Activated CD4-positive, alpha-beta memory T cell treated with anti-CD3 and anti-CD28 coated beads, Interleukin-2, amount 10 ng/mL, durations not matched to agents 7 days and 5 days (primary cell): ENCODE measurements around the gene RBM12. TPM values are rescaled to one million over a fixed set of nuclear protein-coding genes. Genes with fewer than 3 reads are reported as not detected.
A peak's percentile ranks its signal among the peaks of the same experiment; 100 is the strongest.

Experiments used
- CTCF ChIA-PET: fragments of 350-600 bp; sonication (Branson Sonifier 250); formaldehyde crosslinking; loops from one replicate; lab custom pipeline; 2021; ENCODE audit warnings: antibody characterized with exemption, inconsistent platforms; lab: Charles Lee
- POLR2A ChIA-PET: fragments of 350-600 bp; sonication (Branson Sonifier 250); formaldehyde crosslinking; loops from one replicate; lab custom pipeline; 2021; ENCODE audit warnings: antibody characterized with exemption; lab: Charles Lee
- DNase-seq: peaks from one replicate; pipeline ENCODE4 v3.0.0-alpha.2; 2020
- H3K27ac Mint-ChIP-seq: one replicate; pipeline ENCODE4 v1.8.0; 2021; ENCODE audit warnings: mild to moderate bottlenecking, mixed read lengths
- H3K27me3 Mint-ChIP-seq: one replicate; pipeline ENCODE4 v1.8.0; 2021; ENCODE audit warnings: mixed read lengths
- H3K36me3 Mint-ChIP-seq: one replicate; pipeline ENCODE4 v1.8.0; 2021; ENCODE audit warnings: low read depth, mixed read lengths
- H3K4me1 Mint-ChIP-seq: one replicate; pipeline ENCODE4 v1.8.0; 2021; ENCODE audit warnings: mixed read lengths
- H3K4me3 Mint-ChIP-seq: one replicate; pipeline ENCODE4 v1.8.0; 2021; ENCODE audit warnings: mild to moderate bottlenecking, mixed read lengths
- H3K9me3 Mint-ChIP-seq: one replicate; pipeline ENCODE4 v1.8.0; 2021; ENCODE audit warnings: mixed read lengths
- total RNA-seq, 2 experiments: library from RNA; stranded (reverse); gene quantifications; one replicate each; pipeline ENCODE4 v1.2.3, GENCODE V29; 2021

RBM12 gene
- total RNA-seq, 2 experiments from 2014 or later, result 115 to 116 TPM

GRCh38 chr20:35615667-35616464 lies 48.8 kb downstream of the RBM12 start, which contains the start of gene SPAG4:
Gene SPAG4 (plus strand): TSS chr20:35615829. CDS start chr20:35616004, 175 bp downstream.
- peak; percentile 100 for DNase-seq

DNA sequence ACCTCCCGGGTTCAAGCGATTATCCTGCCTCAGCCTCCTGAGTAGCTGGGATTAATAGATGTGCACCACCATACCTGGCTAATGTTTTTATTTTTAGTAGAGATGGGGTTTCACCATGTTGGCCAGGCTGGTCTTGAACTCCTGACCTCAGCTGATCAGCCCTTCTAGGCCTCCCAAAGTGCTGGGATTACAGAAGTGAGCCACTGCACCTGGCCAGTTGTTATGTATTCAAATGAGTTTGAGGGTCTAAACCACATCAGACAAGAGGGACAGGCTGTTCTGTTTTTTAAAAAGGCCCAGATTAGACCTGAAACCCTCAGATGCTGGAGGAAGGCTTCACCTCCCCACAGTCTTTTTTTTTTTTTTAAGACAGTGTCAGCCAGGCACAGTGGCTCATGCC lies 53.2 kb downstream of the RBM12 start:
- H3K9me3 Mint-ChIP-seq, result no peaks in the 10 kb centered on the region
- H3K36me3 Mint-ChIP-seq, result no peaks in the 10 kb centered on the region
- ChIA-PET CTCF (interaction anchor here (1.4 kb wide), 1 partner anchor 10 kb away, joined by 8 read pairs; no protein-coding TSS in a partner anchor), POLR2A (no interaction called here)
- no peak overlapping the region for H3K4me3 Mint-ChIP-seq
- H3K27me3 Mint-ChIP-seq, result peaks cover 1% of the 10 kb centered on the region
- no peak for DNase-seq
- H3K4me1 Mint-ChIP-seq, result peaks cover 10% of the 10 kb centered on the region
- H3K27ac Mint-ChIP-seq, result no peak overlapping the region

More at GRCh38 chr20:35615667-35616464, 48.8 kb downstream of the RBM12 start, which contains the start of gene SPAG4:
- Mint-ChIP-seq H3K9me3 (no peaks in the 10 kb centered on the region), H3K27me3 (peaks cover 1% of the 10 kb centered on the region), H3K27ac (peak within 1 kb of the TSS; percentile 92), H3K4me3 (peak within 1 kb of the TSS; percentile 83), H3K4me1 (peaks cover 46% of the 10 kb centered on the region), H3K36me3 (no peaks in the 10 kb centered on the region)
- ChIA-PET CTCF (interaction anchor here (0.5 to 3.4 kb wide), 9 partner anchors 14 to 338 kb away, joined by 3 to 23 read pairs (median 4); partner anchors contain the start of genes ERGIC3, RBM39 and SCAND1), POLR2A (interaction anchor here (0.9 to 9.0 kb wide), 22 partner anchors 8 to 1252 kb away, joined by 3 to 198 read pairs (median 6); partner anchors contain the start of genes CEP250, CPNE1, EIF6 and ERGIC3)

DNA sequence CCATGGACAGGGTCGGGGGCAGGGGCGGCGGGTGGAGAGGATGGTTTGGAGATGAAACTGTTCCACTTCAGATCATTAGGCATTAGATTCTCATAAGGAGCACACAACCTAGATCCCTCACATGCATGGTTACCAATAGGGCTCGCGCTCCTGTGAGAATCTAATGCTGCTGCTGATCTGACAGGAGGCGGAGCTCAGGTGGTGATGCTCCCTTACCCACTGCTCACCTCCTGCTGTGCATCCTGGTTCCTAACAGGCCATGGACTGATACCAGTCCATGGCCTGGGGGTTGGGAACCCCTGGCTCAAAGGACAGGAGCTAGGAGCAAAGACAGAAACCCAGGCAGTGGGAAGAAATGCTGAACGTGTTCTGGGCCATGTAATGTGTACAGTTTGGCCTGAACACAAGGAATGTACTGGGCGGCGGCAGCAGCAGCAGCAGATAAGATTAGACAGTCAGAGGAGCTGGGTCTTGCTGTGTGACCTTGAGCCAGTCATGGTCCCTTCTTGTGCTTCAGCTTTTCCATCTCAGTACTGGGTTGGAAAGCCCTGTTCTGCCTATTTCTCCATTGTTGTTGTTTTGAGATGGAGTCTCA lies 53.8 kb downstream of the RBM12 start:
- peaks cover 1% of the 10 kb centered on the region for H3K27me3 Mint-ChIP-seq
- ChIA-PET POLR2A (no interaction called here), CTCF (interaction anchor here (1.4 kb wide), 1 partner anchor 10 kb away, joined by 8 read pairs; no protein-coding TSS in a partner anchor)
- peaks cover 7% of the 10 kb centered on the region for H3K4me1 Mint-ChIP-seq
- no peaks in the 10 kb centered on the region for H3K9me3 Mint-ChIP-seq
- H3K36me3 Mint-ChIP-seq, result no peaks in the 10 kb centered on the region
- DNase-seq, result no peak
- no peak overlapping the region for H3K27ac Mint-ChIP-seq
- H3K4me3 Mint-ChIP-seq, result no peak overlapping the region

DNA sequence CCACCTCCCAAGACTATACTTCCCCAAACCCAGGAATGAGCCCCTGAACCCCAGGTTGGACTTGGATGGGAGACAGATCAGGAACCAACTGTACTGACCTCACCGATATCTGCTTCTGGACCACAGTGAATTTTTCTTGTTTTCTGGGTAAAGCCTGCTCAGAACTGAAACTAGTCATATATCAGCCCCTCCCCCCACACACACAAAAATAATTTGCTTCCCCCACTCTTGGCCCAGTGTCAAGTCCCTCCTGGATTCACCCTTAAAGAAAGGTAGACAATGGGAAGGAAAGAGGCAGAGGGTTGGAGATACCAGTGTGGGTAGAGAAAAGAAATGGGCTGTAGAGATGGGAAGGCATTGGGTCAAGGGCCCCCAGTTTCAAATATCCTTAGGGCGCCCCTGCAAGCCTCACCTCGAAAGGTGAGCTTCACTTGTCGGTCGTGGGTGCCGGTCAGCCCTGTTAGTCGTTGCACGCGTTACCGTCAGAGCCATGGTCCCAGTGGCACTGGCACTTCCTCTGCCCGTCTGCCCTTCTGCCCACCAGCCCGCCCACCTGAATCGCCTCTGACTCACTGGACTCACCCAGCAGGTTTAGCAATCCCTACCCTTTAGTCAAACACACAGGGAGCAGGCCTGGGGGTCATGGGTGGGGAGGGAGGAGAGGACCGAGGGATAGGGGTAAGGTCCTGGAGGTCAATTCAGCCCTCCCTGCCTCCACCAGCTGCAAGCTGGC lies 57.5 kb downstream of the RBM12 start:
- ChIA-PET POLR2A (interaction anchor here (0.7 kb wide), 1 partner anchor 8 kb away, joined by 3 read pairs; no protein-coding TSS in a partner anchor), CTCF (no interaction called here)
- H3K27me3 Mint-ChIP-seq, result peaks cover 7% of the 10 kb centered on the region
- H3K4me3 Mint-ChIP-seq, result no peak overlapping the region
- H3K9me3 Mint-ChIP-seq, result no peaks in the 10 kb centered on the region
- no peaks in the 10 kb centered on the region for H3K36me3 Mint-ChIP-seq
- no peak for DNase-seq
- H3K4me1 Mint-ChIP-seq, result no peaks in the 10 kb centered on the region
- H3K27ac Mint-ChIP-seq, result no peak overlapping the region

DNA sequence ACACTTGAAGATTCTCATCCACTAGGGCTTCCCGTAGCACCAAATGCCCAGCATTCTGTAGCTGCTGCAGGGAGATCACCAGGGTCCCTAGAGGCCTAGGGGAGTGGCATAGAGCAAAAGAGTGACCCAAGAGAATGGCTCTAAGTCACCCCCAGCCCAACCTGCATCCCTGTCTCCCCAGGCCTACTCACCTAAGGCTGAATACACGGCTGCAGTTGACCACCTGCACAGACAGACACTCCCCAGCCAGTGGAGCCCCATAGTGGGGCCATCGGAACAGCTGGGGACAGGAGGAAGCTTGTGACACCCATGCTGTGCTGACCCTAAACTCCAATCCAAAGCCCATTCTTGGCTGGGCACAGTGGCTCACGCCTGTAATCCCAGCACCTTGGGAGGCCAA lies 58.6 kb downstream of the RBM12 start:
- ChIA-PET POLR2A (interaction anchor here (3.9 kb wide), 1 partner anchor 10 kb away, joined by 20 read pairs; the partner anchor contains the start of gene SPAG4), CTCF (interaction anchor here (0.6 to 1.8 kb wide), 2 partner anchors 13 to 1174 kb away, joined by 3 to 10 read pairs; no protein-coding TSS in a partner anchor)
- peaks cover 4% of the 10 kb centered on the region for H3K4me1 Mint-ChIP-seq
- no peaks in the 10 kb centered on the region for H3K36me3 Mint-ChIP-seq
- H3K27me3 Mint-ChIP-seq, result peaks cover 14% of the 10 kb centered on the region
- H3K27ac Mint-ChIP-seq, result no peak overlapping the region
- H3K9me3 Mint-ChIP-seq, result no peaks in the 10 kb centered on the region
- no peak for DNase-seq
- no peak overlapping the region for H3K4me3 Mint-ChIP-seq

GRCh38 chr20:35604449-35604747 lies 60.3 kb downstream of the RBM12 start:
- Mint-ChIP-seq H3K27me3 (peaks cover 29% of the 10 kb centered on the region), H3K4me1 (peaks cover 8% of the 10 kb centered on the region), H3K27ac (no peak overlapping the region), H3K9me3 (no peaks in the 10 kb centered on the region), H3K36me3 (no peaks in the 10 kb centered on the region), H3K4me3 (no peak overlapping the region)
- DNase-seq, result no peak
- POLR2A ChIA-PET, result interaction anchor here (1.1 to 3.9 kb wide), 2 partner anchors 12 to 56 kb away, joined by 3 to 20 read pairs; partner anchors contain the start of gene SPAG4
- CTCF ChIA-PET, result interaction anchor here (0.9 to 3.5 kb wide), 4 partner anchors 15 to 141 kb away, joined by 3 to 11 read pairs (median 7); partner anchors contain the start of genes NFS1 and ROMO1

DNA sequence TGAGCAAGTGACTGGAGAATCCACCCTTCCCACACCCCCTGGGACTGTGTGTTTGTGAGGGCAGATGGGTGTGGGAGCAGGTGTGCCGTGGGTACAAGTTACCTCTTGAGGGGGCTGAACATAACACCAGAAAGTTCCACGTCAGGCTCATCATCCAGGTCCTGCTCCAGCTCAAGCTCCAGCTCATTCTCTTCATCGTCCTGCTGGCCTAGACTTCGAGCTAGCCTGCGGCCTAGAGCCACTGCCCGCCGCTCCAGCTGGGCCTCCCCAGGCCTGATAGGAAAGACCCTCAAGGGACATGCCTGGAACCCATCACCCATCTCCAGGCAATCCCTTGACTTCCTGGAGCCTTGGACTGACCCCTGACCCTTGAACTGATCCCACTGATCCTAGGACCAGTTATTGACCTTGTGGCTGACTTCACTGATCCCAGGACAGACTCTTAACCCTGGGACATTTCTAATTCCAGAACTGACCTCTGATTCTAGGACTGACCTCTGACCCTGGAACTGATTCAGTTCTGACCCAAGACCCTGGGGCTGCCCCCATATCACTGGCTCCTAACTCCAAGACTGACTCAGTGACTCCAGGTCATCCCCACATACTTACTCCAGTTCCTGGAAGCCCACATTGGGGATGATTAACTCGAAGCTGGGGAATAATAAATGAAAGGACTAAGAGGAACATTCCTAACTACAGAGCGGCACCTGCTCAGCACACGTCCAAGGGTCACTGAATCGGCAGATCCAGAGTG lies 60.8 kb downstream of the RBM12 start:
- no peaks in the 10 kb centered on the region for H3K9me3 Mint-ChIP-seq
- no peaks in the 10 kb centered on the region for H3K36me3 Mint-ChIP-seq
- no peak for DNase-seq
- CTCF ChIA-PET, result interaction anchor here (0.6 to 3.9 kb wide), 7 partner anchors 12 to 143 kb away, joined by 3 to 23 read pairs (median 6); partner anchors contain the start of genes NFS1, ROMO1 and SPAG4
- no peak overlapping the region for H3K4me3 Mint-ChIP-seq
- no peak overlapping the region for H3K27ac Mint-ChIP-seq
- H3K27me3 Mint-ChIP-seq, result peaks cover 33% of the 10 kb centered on the region
- POLR2A ChIA-PET, result interaction anchor here (1.2 to 3.9 kb wide), 4 partner anchors 12 to 96 kb away, joined by 4 to 20 read pairs (median 8); partner anchors contain the start of genes NFS1, ROMO1 and SPAG4
- peaks cover 8% of the 10 kb centered on the region for H3K4me1 Mint-ChIP-seq

DNA sequence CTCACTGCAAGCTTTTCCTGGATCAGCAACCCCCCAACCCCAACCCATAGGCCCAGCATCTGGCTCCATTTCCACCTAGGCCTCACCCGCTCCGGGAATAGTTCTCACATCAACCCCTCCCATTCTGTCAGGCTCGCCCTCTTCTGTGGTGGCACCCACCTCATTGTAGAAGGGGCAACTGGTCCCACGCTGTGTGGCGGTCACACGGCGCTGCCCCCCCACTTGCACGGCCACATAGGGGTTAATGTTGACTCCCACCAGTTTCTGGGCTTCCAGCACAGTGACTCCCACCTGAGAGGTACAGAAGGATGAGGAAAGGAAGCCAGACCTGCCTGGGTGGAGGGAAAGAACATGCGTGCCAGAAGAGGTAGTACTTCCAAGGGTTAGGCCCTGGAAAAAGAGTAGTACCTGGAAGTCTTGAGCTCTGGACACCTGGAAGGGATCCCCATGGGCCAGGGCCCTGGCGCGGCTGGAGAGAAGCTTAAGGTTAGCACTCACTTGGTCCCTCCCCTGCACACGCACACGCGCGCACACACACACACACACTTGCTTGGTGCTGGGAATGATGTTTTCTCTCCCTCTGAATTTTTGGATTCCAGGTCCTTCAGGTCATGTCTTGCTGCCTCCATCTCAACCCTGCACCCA lies 61.7 kb downstream of the RBM12 start:
- H3K9me3 Mint-ChIP-seq, result no peaks in the 10 kb centered on the region
- H3K27me3 Mint-ChIP-seq, result peaks cover 42% of the 10 kb centered on the region
- peaks cover 8% of the 10 kb centered on the region for H3K4me1 Mint-ChIP-seq
- ChIA-PET CTCF (interaction anchor here (0.5 to 3.9 kb wide), 7 partner anchors 13 to 285 kb away, joined by 3 to 23 read pairs (median 4); partner anchors contain the start of gene SPAG4), POLR2A (interaction anchor here (1.2 to 3.9 kb wide), 4 partner anchors 13 to 97 kb away, joined by 4 to 20 read pairs (median 8); partner anchors contain the start of genes NFS1, ROMO1 and SPAG4)
- DNase-seq, result no peak
- no peaks in the 10 kb centered on the region for H3K36me3 Mint-ChIP-seq
- no peak overlapping the region for H3K4me3 Mint-ChIP-seq
- H3K27ac Mint-ChIP-seq, result no peak overlapping the region

- Mint-ChIP-seq H3K27me3 (peaks cover 52% of the 10 kb centered on the region), H3K4me3 (no peak overlapping the region), H3K9me3 (no peaks in the 10 kb centered on the region), H3K4me1 (peaks cover 8% of the 10 kb centered on the region), H3K36me3 (no peaks in the 10 kb centered on the region), H3K27ac (no peak overlapping the region)
- DNase-seq, result no peak
- POLR2A ChIA-PET, result interaction anchor here (1.0 to 3.7 kb wide), 3 partner anchors 13 to 102 kb away, joined by 3 to 11 read pairs (median 10); partner anchors contain the start of gene SPAG4
- CTCF ChIA-PET, result interaction anchor here (0.9 to 3.9 kb wide), 14 partner anchors 10 to 391 kb away, joined by 3 to 23 read pairs (median 6); partner anchors contain the start of genes SCAND1 and SPAG4
Observed at GRCh38 chr20:35601990-35602389, 62.7 kb downstream of the RBM12 start.

GRCh38 chr20:35600993-35601973 lies 63.4 kb downstream of the RBM12 start:
- Mint-ChIP-seq H3K4me1 (peaks cover 8% of the 10 kb centered on the region), H3K27ac (no peak overlapping the region), H3K9me3 (no peaks in the 10 kb centered on the region), H3K36me3 (no peaks in the 10 kb centered on the region), H3K4me3 (peak overlapping the region; percentile 60), H3K27me3 (peaks cover 57% of the 10 kb centered on the region)
- ChIA-PET POLR2A (interaction anchor here (0.7 to 3.7 kb wide), 6 partner anchors 14 to 141 kb away, joined by 3 to 11 read pairs (median 5); partner anchors contain the start of genes RBM39 and SPAG4), CTCF (interaction anchor here (0.5 to 3.9 kb wide), 21 partner anchors 10 to 392 kb away, joined by 3 to 23 read pairs (median 5); partner anchors contain the start of genes NFS1, ROMO1, SCAND1 and SPAG4)
- DNase-seq, result peak; percentile 82
